H9 (cell line): ENCODE results near the gene PPHLN1. TPM values are rescaled to one million over a fixed set of nuclear protein-coding genes. Genes with fewer than 3 reads are reported as not detected.

Experiments
- DNase-seq: peaks from one replicate; pipeline ENCODE4 v3.0.0-alpha.2; 2017
- H2AFZ ChIP-seq: one replicate; pipeline ENCODE4 v1.6.1; 2013; ENCODE audit warnings: mild to moderate bottlenecking, low read length, control low read depth, moderate library complexity
- H2AK5ac ChIP-seq: 2 replicates; pipeline ENCODE4 v1.6.1; 2013; ENCODE audit warnings: low read length, control low read depth, mixed read lengths; ENCODE audit not compliant: insufficient read length
- H2BK120ac ChIP-seq: one replicate; pipeline ENCODE4 v1.6.1; 2013; ENCODE audit warnings: low read depth, mild to moderate bottlenecking, low read length, control low read depth, inconsistent platforms; ENCODE audit not compliant: poor library complexity, severe bottlenecking
- H2BK12ac ChIP-seq: 2 replicates; pipeline ENCODE4 v1.6.1; 2013; ENCODE audit warnings: low read length, control low read depth, mixed read lengths, low read depth; ENCODE audit not compliant: insufficient read length
- H2BK15ac ChIP-seq: 2 replicates; pipeline ENCODE4 v1.6.1; 2013; ENCODE audit warnings: low read depth, low read length, control low read depth
- H2BK20ac ChIP-seq: one replicate; pipeline ENCODE4 v1.6.1; 2013; ENCODE audit warnings: low read depth, mild to moderate bottlenecking, low read length, control low read depth, inconsistent platforms; ENCODE audit not compliant: poor library complexity, severe bottlenecking
- H2BK5ac ChIP-seq: 2 replicates; pipeline ENCODE4 v1.6.1; 2013; ENCODE audit warnings: low read length, control low read depth, mixed read lengths; ENCODE audit not compliant: insufficient read length
- H3K14ac ChIP-seq: 2 replicates; pipeline ENCODE4 v1.6.1; 2013; ENCODE audit warnings: low read length, control low read depth; ENCODE audit not compliant: insufficient read depth
- H3K18ac ChIP-seq: 2 replicates; pipeline ENCODE4 v1.6.1; 2013; ENCODE audit warnings: low read depth, mild to moderate bottlenecking, mixed read lengths, low read length, control low read depth; ENCODE audit not compliant: insufficient read length
- H3K23ac ChIP-seq: 2 replicates; pipeline ENCODE4 v1.6.1; 2013; ENCODE audit warnings: low read length, control low read depth, mixed read lengths, low read depth; ENCODE audit not compliant: insufficient read length
- H3K23me2 ChIP-seq: 2 replicates; pipeline ENCODE4 v1.6.1; 2013; ENCODE audit warnings: low read depth, mild to moderate bottlenecking, mixed read lengths, low read length, control low read depth; ENCODE audit not compliant: insufficient read length, poor library complexity, severe bottlenecking
- H3K27ac ChIP-seq: 2 replicates; pipeline ENCODE4 v1.5.1; 2013; ENCODE audit warnings: low read length, control low read depth, mixed read lengths, low read depth; ENCODE audit not compliant: insufficient read length
- H3K27me3 ChIP-seq: 2 replicates; pipeline ENCODE4 v1.6.1; 2013; ENCODE audit warnings: low read length, control low read depth, inconsistent platforms; ENCODE audit not compliant: insufficient read depth
- H3K4ac ChIP-seq: 2 replicates; pipeline ENCODE4 v1.6.1; 2013; ENCODE audit warnings: low read depth, mild to moderate bottlenecking, control low read depth, inconsistent platforms, low read length, moderate library complexity
- H3K4me1 ChIP-seq: 2 replicates; pipeline ENCODE4 v1.6.1; 2013; ENCODE audit warnings: low read length, control low read depth, inconsistent platforms; ENCODE audit not compliant: insufficient read depth
- H3K4me2 ChIP-seq: 2 replicates; pipeline ENCODE4 v1.6.1; 2013; ENCODE audit warnings: low read length, control low read depth, mixed read lengths; ENCODE audit not compliant: insufficient read length, insufficient read depth
- H3K56ac ChIP-seq: 2 replicates; pipeline ENCODE4 v1.6.1; 2013; ENCODE audit warnings: low read depth, mild to moderate bottlenecking, mixed read lengths, low read length, control low read depth; ENCODE audit not compliant: insufficient read length
- H3K79me1 ChIP-seq: 2 replicates; pipeline ENCODE4 v1.6.1; 2013; ENCODE audit warnings: low read depth, mild to moderate bottlenecking, moderate library complexity, low read length, control low read depth, inconsistent platforms; ENCODE audit not compliant: insufficient read depth, poor library complexity, severe bottlenecking
- H3K79me2 ChIP-seq: 2 replicates; pipeline ENCODE4 v1.6.1; 2013; ENCODE audit warnings: low read length, control low read depth, inconsistent platforms; ENCODE audit not compliant: insufficient read depth
- H3K9ac ChIP-seq: 2 replicates; pipeline ENCODE4 v1.6.1; 2013; ENCODE audit warnings: low read length, control low read depth, mixed read lengths; ENCODE audit not compliant: insufficient read length; ENCODE audit errors: extremely low read depth
- H3K9me3 ChIP-seq: one replicate; pipeline ENCODE4 v1.6.1; 2013; ENCODE audit warnings: low read depth, low read length, inconsistent platforms; ENCODE audit not compliant: control insufficient read depth
- H3T11ph ChIP-seq: one replicate; pipeline ENCODE4 v1.6.1; 2013; ENCODE audit warnings: mild to moderate bottlenecking, low read length, control low read depth, inconsistent platforms
- H4K20me1 ChIP-seq: one replicate; pipeline ENCODE4 v1.6.1; 2013; ENCODE audit not compliant: control insufficient read depth, insufficient read length, insufficient read depth
- H4K5ac ChIP-seq: 2 replicates; pipeline ENCODE4 v1.6.1; 2013; ENCODE audit warnings: low read depth, mild to moderate bottlenecking, mixed read lengths, low read length, control low read depth; ENCODE audit not compliant: insufficient read length
- H4K8ac ChIP-seq: replicated peaks from 2 replicates; pipeline ENCODE4 v1.6.1; 2013; ENCODE audit warnings: low read length, control low read depth, mixed read lengths, low read depth; ENCODE audit not compliant: insufficient read length
- H4K91ac ChIP-seq: 2 replicates; pipeline ENCODE4 v1.6.1; 2013; ENCODE audit warnings: low read depth, mild to moderate bottlenecking, moderate library complexity, mixed read lengths, low read length, control low read depth; ENCODE audit not compliant: insufficient read length
- H3K27ac Mint-ChIP-seq, 3 experiments: 2 replicates in 2 of 3; 3 replicates in 1 of 3; pipeline ENCODE4 v1.8.0; 2020 to 2021; ENCODE audit warnings: mixed read lengths in 3 of 3, mild to moderate bottlenecking in 1 of 3, moderate library complexity in 1 of 3
- H3K27me3 Mint-ChIP-seq: 2 replicates; pipeline ENCODE4 v1.8.0; 2021; ENCODE audit warnings: low read depth, mild to moderate bottlenecking, moderate library complexity, mixed read lengths
- H3K36me3 Mint-ChIP-seq, 3 experiments: 2 replicates in 2 of 3; 3 replicates in 1 of 3; pipeline ENCODE4 v1.8.0; 2020 to 2021; ENCODE audit warnings: low read depth in 3 of 3, mixed read lengths in 3 of 3; ENCODE audit not compliant: insufficient read depth in 1 of 3
- H3K4me1 Mint-ChIP-seq, 2 experiments: 2 replicates each; pipeline ENCODE4 v1.8.0; 2020; ENCODE audit warnings: mixed read lengths in 2 of 2
- H3K4me3 Mint-ChIP-seq, 2 experiments: 2 replicates in 1 of 2; 3 replicates in 1 of 2; pipeline ENCODE4 v1.8.0; 2020 to 2021; ENCODE audit warnings: mild to moderate bottlenecking in 2 of 2, mixed read lengths in 2 of 2, moderate library complexity in 1 of 2
- H3K9me3 Mint-ChIP-seq, 2 experiments: 2 replicates in 1 of 2; 3 replicates in 1 of 2; pipeline ENCODE4 v1.8.0; 2020; ENCODE audit warnings: mild to moderate bottlenecking in 2 of 2, mixed read lengths in 2 of 2, moderate library complexity in 1 of 2
- CTCF ChIP-seq: fragments of 200-600 bp; sonication (generic); conservative IDR thresholded peaks from 3 replicates; pipeline ENCODE4 v1.8.0; 2021; ENCODE audit warnings: antibody characterized with exemption, mild to moderate bottlenecking
- WGBS: extraction: QIAGEN DNeasy Blood & Tissue Kit; methylation state at CpG from one replicate; pipeline ENCODE4 v1.1.7; 2013; ENCODE audit warnings: missing lambda C conversion rate, low lambda C conversion rate, mixed read lengths; ENCODE audit not compliant: insufficient read length; ENCODE audit errors: extremely low coverage; 5-methylcytosine and 5-hydroxymethylcytosine counted together
- total RNA-seq: library from RNA; stranded (reverse); gene quantifications from 2 replicates; pipeline ENCODE4 v1.2.1, GENCODE V29; 2021

PPHLN1 gene
- total RNA-seq, 1 experiment from 2014 or later, result 66.2 TPM

DNA sequence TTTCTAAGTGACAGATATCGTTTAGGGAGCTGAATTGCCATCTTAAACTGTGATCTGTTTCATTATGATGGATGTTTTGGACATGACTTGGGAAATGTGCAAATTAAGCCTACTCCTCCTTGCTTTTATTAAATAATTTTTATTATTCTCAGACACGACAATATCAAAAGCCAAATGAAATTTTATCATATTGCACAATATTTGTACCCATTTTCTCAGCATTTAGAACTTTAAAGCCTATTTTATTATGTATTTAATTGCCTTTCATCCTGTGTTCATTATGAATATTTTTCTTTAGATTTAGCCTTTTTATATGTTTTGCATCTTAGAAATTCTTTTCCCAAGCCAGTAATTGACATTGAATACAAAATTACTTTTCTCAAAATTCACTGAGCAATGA lies 102.9 kb downstream of the PPHLN1 start:
- no peaks in the 10 kb centered on the region for H3K9me3 Mint-ChIP-seq
- no CpG with 5 or more reads among the region's 2 CpGs for WGBS

More for the DNA sequence above, 102.9 kb downstream of the PPHLN1 start:
- Histone ChIP-seq H4K91ac (no peak overlapping the region), H2BK12ac (no peak overlapping the region), H3K23ac (no peak overlapping the region), H4K5ac (no peak overlapping the region), H3K79me2 (no peaks in the 10 kb centered on the region), H4K8ac (no peak overlapping the region), H3K79me1 (no peaks in the 10 kb centered on the region), H3K4ac (no peak overlapping the region), H3K4me2 (no peak overlapping the region), H2AFZ (no peak overlapping the region), H3K23me2 (no peaks in the 10 kb centered on the region), H3K27ac (no peak overlapping the region), H3K4me1 (no peaks in the 10 kb centered on the region; the same call in 1 of the 2 replicates), H3K56ac (no peak overlapping the region), H3K27me3 (no peaks in the 10 kb centered on the region), H3K9me3 (no peaks in the 10 kb centered on the region), H3T11ph (no peak overlapping the region), H2BK15ac (no peak overlapping the region), H3K9ac (no peak overlapping the region), H3K14ac (no peak overlapping the region), H2AK5ac (no peak overlapping the region), H2BK20ac (no peak overlapping the region), H4K20me1 (no peaks in the 10 kb centered on the region), H2BK120ac (no peak overlapping the region), H2BK5ac (no peak overlapping the region), H3K18ac (no peak overlapping the region)
- Mint-ChIP-seq H3K4me1 (peaks cover 17% of the 10 kb centered on the region in 2 experiments), H3K36me3 (peaks cover 5 to 18% (median 15%) of the 10 kb centered on the region in 3 experiments), H3K27me3 (no peaks in the 10 kb centered on the region), H3K4me3 (no peak overlapping the region), H3K27ac (no peak overlapping the region)
- no peak for DNase-seq
- no peak for TF ChIP-seq CTCF
